Ovary (tissue), 9 donors: ENCODE data around the gene SLX4IP. TPM values are rescaled to one million over a fixed set of nuclear protein-coding genes. Genes with fewer than 3 reads are reported as not detected.
A peak's percentile ranks its signal among the peaks of the same experiment; 100 is the strongest.

Source experiments
- DNase-seq, 5 donors: peaks; one replicate each; pipeline ENCODE4 v3.0.0-alpha.2; 2019 to 2020
- H3K27ac ChIP-seq, 2 donors: fragments of 200-600 bp; one replicate each; pipeline versions ENCODE4 v1.5.1 to v1.8.0; 2019 to 2022
- H3K27me3 ChIP-seq: fragments of 200-600 bp; one replicate; pipeline ENCODE4 v1.8.0; 2022
- H3K36me3 ChIP-seq: fragments of 200-600 bp; sonication (generic); one replicate; pipeline ENCODE4 v1.5.1; 2019
- H3K4me1 ChIP-seq: one replicate; pipeline ENCODE4 v1.8.1; 2013; ENCODE audit warnings: mild to moderate bottlenecking, moderate library complexity; ENCODE audit not compliant: insufficient read depth
- H3K4me3 ChIP-seq: fragments of 200-600 bp; sonication (generic); one replicate; pipeline ENCODE4 v1.5.1; 2017
- H3K9me3 ChIP-seq, 2 donors: fragments of 200-600 bp in 1 of 2; sonication (generic) in 1 of 2; one replicate each; pipeline versions ENCODE4 v1.5.1 to v1.8.1; 2013 to 2019; ENCODE audit warnings: mild to moderate bottlenecking in 1 of 2, moderate library complexity in 1 of 2
- CTCF ChIP-seq, 3 donors: fragments of 450-650 bp in 2 of 3; fragments of 200-600 bp in 1 of 3; IDR thresholded peaks; one replicate each; pipeline versions ENCODE4 v1.5.1 to v1.8.0; 2016 to 2022; ENCODE audit warnings: antibody characterized with exemption in 3 of 3, mild to moderate bottlenecking in 1 of 3
- EP300 ChIP-seq: sonication (generic); formaldehyde crosslinking; IDR thresholded peaks from one replicate; pipeline ENCODE4 v1.6.1; 2017; ENCODE audit warnings: antibody characterized with exemption
- POLR2A ChIP-seq: fragments of 450-650 bp; IDR thresholded peaks from one replicate; pipeline ENCODE4 v1.6.1; 2017; ENCODE audit warnings: antibody characterized with exemption, mild to moderate bottlenecking, moderate library complexity
- WGBS, 3 donors: extraction: QIAGEN DNeasy Blood & Tissue Kit in 1 of 3; methylation state at CpG; one replicate each; pipeline versions ENCODE4 v1.1.5 to v1.1.7; 2013 to 2017; 5-methylcytosine and 5-hydroxymethylcytosine counted together
- intact Hi-C, 4 donors: fragments of 100-400 bp; cut with DNase I; formaldehyde crosslinking; loops; one replicate each; pipeline versions ENCODE4 v1.11.0 to v1.15.1; 2022 to 2023
- polyA plus RNA-seq, 2 donors: library from polyadenylated mRNA; stranded (reverse); fragments of 200-250 nt in 1 of 2; fragments of 350-450 nt in 1 of 2; fragmentation: Illumina TruSeq in 1 of 2; extraction: RNeasy Lipid Tissue Mini Kit (QIAGEN cat#74804) in 1 of 2; gene quantifications; one replicate each; pipeline ENCODE4 v1.2.3, GENCODE V29; 2013 to 2014
- total RNA-seq, 7 donors: library from RNA; depleted of rRNA in 2 of 7; stranded (reverse); fragments of >200 nt in 2 of 7; fragmentation: NEBNext Ultra II Directional in 3 of 7; extraction: Animal tissue kit (Norgen Biotek cat#: 25700) in 3 of 7; gene quantifications; one replicate each; pipeline versions ENCODE4 v1.1.0 to v1.2.4, GENCODE V29; 2016 to 2023
- donor health status: DM: no; HTN: no; CAD: no; lungs with moderate emphysema.
- donor health status: DM: no; HTN: no; CAD: no.
- donor health status: Bipolar disorder and iron deficiency.
- donor health status: DM: yes; HTN: yes; CAD: no.
- donor health status: DM: no; HTN: no; CAD: no.
- donor health status: DM: yes; HTN: yes; CAD: no.

The SLX4IP gene
- total and polyA plus RNA-seq, 9 donors = 0.98 to 5.1 (median 2.8) TPM

- intact Hi-C loops = no loop called here
Measured at GRCh38 chr20:10507052-10507451, 71.9 kb downstream of the SLX4IP start.

GRCh38 chr20:10508060-10508459 lies 73.0 kb downstream of the SLX4IP start:
- H3K9me3 ChIP-seq = no peaks in the 10 kb centered on the region
- intact Hi-C loops = no loop called here
- 38 to 43% (median 42%) methylated on average over 4 of the region's 4 CpGs for WGBS, 3 donors
- H3K27ac ChIP-seq = peak overlapping the region; percentile 12 to 58
- TF ChIP-seq EP300 (no peak), POLR2A (no peak), CTCF (IDR thresholded peaks at IDR 0.05) (no peak)
- no peaks in the 10 kb centered on the region for H3K27me3 ChIP-seq
- no peak overlapping the region for H3K4me3 ChIP-seq
- no peaks in the 10 kb centered on the region for H3K36me3 ChIP-seq
- DNase-seq = peak in 3 of 5 donors; percentile 26 to 62 (median 34)
- peaks cover 31% of the 10 kb centered on the region for H3K4me1 ChIP-seq

More at GRCh38 chr20:10507052-10507451, 71.9 kb downstream of the SLX4IP start:
- WGBS, 3 donors = 90 to 94% (median 92%) methylated on average over 4 of the region's 4 CpGs
- TF ChIP-seq CTCF (IDR thresholded peaks at IDR 0.05) = no peak
- TF ChIP-seq EP300 = no peak
- TF ChIP-seq POLR2A = no peak
- no peaks in the 10 kb centered on the region for H3K9me3 ChIP-seq
- no peaks in the 10 kb centered on the region for H3K27me3 ChIP-seq
- no peak for DNase-seq
- no peaks in the 10 kb centered on the region for H3K36me3 ChIP-seq
- H3K4me3 ChIP-seq = no peak overlapping the region
- H3K27ac ChIP-seq = no peak overlapping the region
- peaks cover 32% of the 10 kb centered on the region for H3K4me1 ChIP-seq

GRCh38 chr20:10508468-10509251 lies 73.6 kb downstream of the SLX4IP start:
- H3K4me3 ChIP-seq = no peak overlapping the region
- 6 to 10% (median 10%) methylated on average over 8 of the region's 8 CpGs for whole genome bisulfite sequencing, 3 donors
- peak overlapping the region; percentile 33 to 58 for H3K27ac ChIP-seq
- peak; percentile 49 to 62 (median 53) for DNase-seq
- H3K4me1 ChIP-seq = peaks cover 31% of the 10 kb centered on the region
- no peaks in the 10 kb centered on the region for H3K9me3 ChIP-seq
- H3K36me3 ChIP-seq = no peaks in the 10 kb centered on the region
- TF ChIP-seq EP300 (no peak), CTCF (IDR thresholded peaks at IDR 0.05) (no peak), POLR2A (no peak)
- intact Hi-C loops = no loop called here
- H3K27me3 ChIP-seq = no peaks in the 10 kb centered on the region

GRCh38 chr20:10509376-10509775 lies 74.3 kb downstream of the SLX4IP start:
- Histone ChIP-seq H3K27me3 (no peaks in the 10 kb centered on the region), H3K36me3 (no peaks in the 10 kb centered on the region), H3K9me3 (no peaks in the 10 kb centered on the region), H3K4me1 (peaks cover 34% of the 10 kb centered on the region), H3K27ac (peak overlapping the region in 1 of 2 donors; percentile 58), H3K4me3 (no peak overlapping the region)
- no peak for TF ChIP-seq EP300
- no peak for TF ChIP-seq CTCF (IDR thresholded peaks at IDR 0.05)
- TF ChIP-seq POLR2A = no peak
- WGBS, 3 donors = 84 to 89% (median 87%) methylated on average over 6 of the region's 6 CpGs
- DNase-seq = no peak
- intact Hi-C loops = no loop called here
